H1 (cell line): ENCODE results near the gene CENPC. TPM values are rescaled to one million over a fixed set of nuclear protein-coding genes. Genes with fewer than 3 reads are reported as not detected.

Source experiments
- CTCF ChIA-PET: fragments of 300-600 bp; sonication (Branson Sonifier 250); formaldehyde crosslinking; loops from one replicate; lab custom pipeline; 2021; ENCODE audit not compliant: partially characterized antibody; lab: Charles Lee
- POLR2A ChIA-PET: fragments of 300-600 bp; sonication (Branson Sonifier 250); formaldehyde crosslinking; loops from one replicate; lab custom pipeline; 2021; ENCODE audit warnings: inconsistent platforms; ENCODE audit not compliant: partially characterized antibody; lab: Charles Lee
- DNase-seq, 2 experiments: peaks; one replicate each; pipeline versions ENCODE4 v3.0.0 to v3.0.0-alpha.2; 2010 to 2022; ENCODE audit warnings: low spot score in 2 of 2, low read depth in 1 of 2, mixed read lengths in 1 of 2
- FAIRE-seq: peaks from 2 replicates; lab custom pipeline; 2011; peaks lifted over from hg19 to GRCh38; lab: Jason Lieb, UNC
- H2AFZ ChIP-seq: 2 replicates; pipeline ENCODE4 v1.8.1; 2012; ENCODE audit warnings: low read length, inconsistent platforms
- H2AK5ac ChIP-seq: 2 replicates; pipeline ENCODE4 v1.6.1; 2013; ENCODE audit warnings: low read depth, low read length
- H2BK120ac ChIP-seq: replicated peaks from 2 replicates; pipeline ENCODE3; 2013; ENCODE audit warnings: low read depth, low read length, inconsistent platforms
- H2BK12ac ChIP-seq: 2 replicates; pipeline ENCODE4 v1.6.1; 2013; ENCODE audit warnings: low read depth, low read length
- H2BK15ac ChIP-seq: 2 replicates; pipeline ENCODE4 v1.6.1; 2013; ENCODE audit warnings: low read length
- H2BK20ac ChIP-seq: 2 replicates; pipeline ENCODE4 v1.6.1; 2013; ENCODE audit warnings: low read length
- H2BK5ac ChIP-seq: 2 replicates; pipeline ENCODE4 v1.6.1; 2013; ENCODE audit warnings: low read depth, low read length
- H3K14ac ChIP-seq: 2 replicates; pipeline ENCODE4 v1.6.1; 2013; ENCODE audit warnings: inconsistent platforms; ENCODE audit not compliant: insufficient read length
- H3K18ac ChIP-seq: 2 replicates; pipeline ENCODE4 v1.6.1; 2013; ENCODE audit warnings: low read length; ENCODE audit errors: extremely low read depth
- H3K23ac ChIP-seq: 2 replicates; pipeline ENCODE4 v1.6.1; 2013; ENCODE audit warnings: inconsistent platforms; ENCODE audit not compliant: insufficient read length
- H3K23me2 ChIP-seq: 2 replicates; pipeline ENCODE4 v1.6.1; 2013; ENCODE audit warnings: low read depth, low read length
- H3K27ac ChIP-seq: 2 replicates; pipeline ENCODE4 v1.6.1; 2011; ENCODE audit warnings: low read depth, low read length, inconsistent platforms
- H3K27me3 ChIP-seq, 4 experiments: replicated peaks in 1 of 4; 1 replicate in 1 of 4; 2 replicates in 3 of 4; pipeline versions ENCODE4 v1.6.1 to v1.8.1; 2011 to 2013; ENCODE audit warnings: low read length in 3 of 4, mild to moderate bottlenecking in 3 of 4, inconsistent platforms in 2 of 4, mixed read lengths in 2 of 4, moderate library complexity in 1 of 4; ENCODE audit not compliant: control insufficient read depth in 3 of 4, insufficient read depth in 3 of 4; ENCODE audit errors: extremely low read depth in 1 of 4
- H3K36me3 ChIP-seq, 4 experiments: 2 replicates each; pipeline versions ENCODE4 v1.6.1 to v1.8.1; 2011 to 2013; ENCODE audit warnings: mild to moderate bottlenecking in 4 of 4, low read length in 3 of 4, moderate library complexity in 2 of 4, control low read depth in 1 of 4, inconsistent platforms in 1 of 4; ENCODE audit not compliant: insufficient read depth in 4 of 4, control insufficient read depth in 2 of 4
- H3K4ac ChIP-seq: replicated peaks from 2 replicates; pipeline ENCODE3; 2013; ENCODE audit warnings: low read length, low read depth, mixed read lengths, inconsistent platforms; ENCODE audit not compliant: insufficient read length
- H3K4me1 ChIP-seq, 4 experiments: replicated peaks in 1 of 4; 1 replicate in 1 of 4; 2 replicates in 3 of 4; pipeline versions ENCODE4 v1.6.1 to v1.8.1; 2011 to 2013; ENCODE audit warnings: low read length in 3 of 4, inconsistent platforms in 2 of 4, mixed read lengths in 1 of 4; ENCODE audit not compliant: insufficient read depth in 4 of 4, control insufficient read depth in 3 of 4
- H3K4me2 ChIP-seq, 2 experiments: 2 replicates each; pipeline versions ENCODE4 v1.6.1 to v1.8.1; 2011 to 2013; ENCODE audit warnings: low read depth in 2 of 2, low read length in 2 of 2, control low read depth in 1 of 2, inconsistent platforms in 1 of 2, mild to moderate bottlenecking in 1 of 2; ENCODE audit not compliant: insufficient read depth in 1 of 2
- H3K4me3 ChIP-seq, 4 experiments: fragments of 200-600, 300-600 bp in 1 of 4; sonication (generic), shearing (Covaris generic), sonication (Bioruptor Twin) in 1 of 4; 2 replicates each; pipeline versions ENCODE4 v1.5.1 to v1.8.1; 2011 to 2016; ENCODE audit warnings: low read length in 4 of 4, low read depth in 3 of 4, control low read depth in 2 of 4, inconsistent platforms in 2 of 4, mild to moderate bottlenecking in 2 of 4, mixed read lengths in 1 of 4, moderate library complexity in 1 of 4; ENCODE audit not compliant: insufficient read depth in 2 of 4; ENCODE audit errors: extremely low read depth in 1 of 4
- H3K56ac ChIP-seq: replicated peaks from 2 replicates; pipeline ENCODE3; 2013; ENCODE audit warnings: low read depth, mild to moderate bottlenecking, mixed read lengths, low read length, inconsistent platforms; ENCODE audit not compliant: insufficient read length
- H3K79me1 ChIP-seq: 2 replicates; pipeline ENCODE4 v1.6.1; 2013; ENCODE audit warnings: low read depth, low read length, control low read depth
- H3K79me2 ChIP-seq, 2 experiments: 2 replicates each; pipeline versions ENCODE4 v1.6.1 to v1.8.1; 2012 to 2013; ENCODE audit warnings: low read length in 2 of 2, mild to moderate bottlenecking in 2 of 2, inconsistent platforms in 1 of 2; ENCODE audit not compliant: insufficient read depth in 2 of 2, control insufficient read depth in 1 of 2
- H3K9ac ChIP-seq, 4 experiments: replicated peaks in 1 of 4; 1 replicate in 1 of 4; 2 replicates in 3 of 4; pipeline versions ENCODE4 v1.6.1 to v1.8.1; 2011 to 2013; ENCODE audit warnings: low read depth in 3 of 4, low read length in 3 of 4, control low read depth in 2 of 4, mild to moderate bottlenecking in 2 of 4, moderate library complexity in 2 of 4, inconsistent platforms in 1 of 4; ENCODE audit errors: extremely low read depth in 1 of 4
- H3K9me3 ChIP-seq, 2 experiments: 2 replicates each; pipeline versions ENCODE4 v1.6.1 to v1.8.1; 2012 to 2013; ENCODE audit warnings: mild to moderate bottlenecking in 2 of 2, moderate library complexity in 2 of 2, control low read depth in 1 of 2, inconsistent platforms in 1 of 2, low read depth in 1 of 2, low read length in 1 of 2, mixed read lengths in 1 of 2; ENCODE audit not compliant: insufficient read depth in 2 of 2
- H4K20me1 ChIP-seq, 2 experiments: replicated peaks in 1 of 2; 2 replicates each; pipeline versions ENCODE3 to v1.8.1; 2011 to 2013; ENCODE audit warnings: inconsistent platforms in 2 of 2, low read length in 2 of 2, mild to moderate bottlenecking in 1 of 2; ENCODE audit not compliant: insufficient read depth in 2 of 2, control insufficient read depth in 1 of 2
- H4K5ac ChIP-seq: 2 replicates; pipeline ENCODE4 v1.6.1; 2013; ENCODE audit warnings: low read length, low read depth, mixed read lengths, inconsistent platforms; ENCODE audit not compliant: insufficient read length
- H4K8ac ChIP-seq: 2 replicates; pipeline ENCODE4 v1.8.0; 2013; ENCODE audit warnings: mild to moderate bottlenecking, moderate library complexity, low read length, inconsistent platforms; ENCODE audit not compliant: insufficient read depth; ENCODE audit errors: extremely low read depth
- H4K91ac ChIP-seq: replicated peaks from 2 replicates; pipeline ENCODE3; 2013; ENCODE audit warnings: low read length, mixed read lengths, inconsistent platforms; ENCODE audit not compliant: insufficient read length
- BCL11A ChIP-seq, 2 experiments: IDR thresholded peaks; one replicate each; pipeline ENCODE4 v1.6.1; 2011; ENCODE audit warnings: low read depth in 2 of 2, low read length in 2 of 2, mild to moderate bottlenecking in 2 of 2
- CHD2 ChIP-seq: IDR thresholded peaks from 2 replicates; pipeline ENCODE4 v1.6.1; 2012; ENCODE audit warnings: low read length, improper control_type of control experiment
- CTCF ChIP-seq, 3 experiments: IDR thresholded peaks; 1 replicate in 2 of 3; 2 replicates in 1 of 3; pipeline versions ENCODE4 v1.5.1 to v1.6.1; 2011; ENCODE audit warnings: low read length in 3 of 3, mild to moderate bottlenecking in 3 of 3, inconsistent platforms in 2 of 3, low read depth in 1 of 3, moderate library complexity in 1 of 3; ENCODE audit not compliant: insufficient read depth in 1 of 3; ENCODE audit errors: control extremely low read depth in 1 of 3
- E2F6 ChIP-seq: IDR thresholded peaks from 2 replicates; pipeline ENCODE4 v1.6.1; 2012; ENCODE audit warnings: inconsistent platforms
- EGR1 ChIP-seq: IDR thresholded peaks from 2 replicates; pipeline ENCODE4 v1.6.1; 2011; ENCODE audit warnings: low read depth, low read length, borderline replicate concordance
- NANOG ChIP-seq: IDR thresholded peaks from 2 replicates; pipeline ENCODE4 v1.6.1; 2011; ENCODE audit warnings: low read length, low read depth, mild to moderate bottlenecking, inconsistent platforms; ENCODE audit not compliant: insufficient read depth, poor library complexity, severe bottlenecking
- NRF1 ChIP-seq: IDR thresholded peaks from 2 replicates; pipeline ENCODE4 v1.6.1; 2011; ENCODE audit warnings: mild to moderate bottlenecking, low read depth, low read length, improper control_type of control experiment
- SAP30 ChIP-seq: fragments of 300-600 bp; sonication (generic); IDR thresholded peaks from 2 replicates; pipeline ENCODE4 v1.7.1; 2012; ENCODE audit warnings: low read length, moderate library complexity, mild to moderate bottlenecking, inconsistent platforms; ENCODE audit not compliant: insufficient read depth, insufficient replicate concordance
- SUZ12 ChIP-seq: fragments of 200-600 bp; sonication (generic); IDR thresholded peaks from 2 replicates; pipeline ENCODE4 v1.6.1; 2012; ENCODE audit warnings: mild to moderate bottlenecking, inconsistent platforms, low read length, moderate library complexity, mixed read lengths
- TCF12 ChIP-seq: IDR thresholded peaks from 2 replicates; pipeline ENCODE4 v1.6.1; 2011; ENCODE audit warnings: low read depth, mild to moderate bottlenecking, low read length
- TEAD4 ChIP-seq: IDR thresholded peaks from 2 replicates; pipeline ENCODE4 v1.6.1; 2012; ENCODE audit warnings: low read depth, low read length, inconsistent platforms, mixed read lengths
- YY1 ChIP-seq: IDR thresholded peaks from 2 replicates; pipeline ENCODE4 v1.6.1; 2011; ENCODE audit warnings: low read depth, mild to moderate bottlenecking, low read length
- WGBS, 2 experiments: shearing (Covaris generic) in 1 of 2; methylation state at CpG; one replicate each; pipeline versions ENCODE4 v1.1.6 to v1.1.7; 2013 to 2015; ENCODE audit warnings: low lambda C conversion rate in 2 of 2, mixed read lengths in 2 of 2, inconsistent platforms in 1 of 2, low coverage in 1 of 2, missing lambda C conversion rate in 1 of 2; ENCODE audit not compliant: insufficient replicate concordance in 2 of 2, insufficient coverage in 1 of 2, insufficient read length in 1 of 2; ENCODE audit errors: extremely low coverage in 1 of 2, missing lambda C conversion rate in 1 of 2; 5-methylcytosine and 5-hydroxymethylcytosine counted together
- polyA plus RNA-seq, 7 experiments: library from polyadenylated mRNA; depleted of rRNA in 3 of 7; stranded (reverse) in 5 of 7; unstranded in 2 of 7; fragments of >200 nt in 5 of 7; fragments of 200-250 nt in 2 of 7; gene quantifications; 1 replicate in 5 of 7; 2 replicates in 1 of 7; 4 replicates in 1 of 7; pipeline versions ENCODE4 v1.2.1 to v1.2.3, GENCODE V29; 2011 to 2013; ENCODE audit warnings: missing spikeins in 2 of 7, mixed read lengths in 2 of 7
- total RNA-seq: library from RNA; stranded (reverse); fragmentation: NEBNext Ultra II Directional; extraction: Animal tissue kit (Norgen Biotek cat#: 25700); gene quantifications from 2 replicates; pipeline ENCODE4 v1.2.1, GENCODE V29; 2021

Gene CENPC
- total and polyA plus RNA-seq, 2 of the 8 experiments (the other 6 are each of a cell fraction or from before 2014, with no cell fraction given) = 2.8 to 15.7 TPM

GRCh38 chr4:67480810-67481209, 64.5 kb downstream of the CENPC start:
- no peak overlapping the region for H3K23ac ChIP-seq
- H3K4me1 ChIP-seq = no peaks in the 10 kb centered on the region
- no peak overlapping the region for H4K8ac ChIP-seq
- no peak overlapping the region for H2AK5ac ChIP-seq
- no peak overlapping the region for H2BK12ac ChIP-seq
- no peak for FAIRE-seq
- no peak overlapping the region for H4K5ac ChIP-seq
- no peak overlapping the region for H2BK20ac ChIP-seq
- no peaks in the 10 kb centered on the region; a peak in 2 of 8 replicates for H3K36me3 ChIP-seq
- no peaks in the 10 kb centered on the region for H3K23me2 ChIP-seq
- CTCF ChIA-PET = no interaction called here
- H3K9ac ChIP-seq = no peak overlapping the region
- H2BK120ac ChIP-seq = no peak overlapping the region
- H3K27me3 ChIP-seq = no peaks in the 10 kb centered on the region
- no peak overlapping the region for H3K4ac ChIP-seq
- WGBS, 2 experiments = 85% methylated on average over 3 of the region's 3 CpGs; no CpG with 5 or more reads in 1 of the 2 experiments
- H3K9me3 ChIP-seq = no peaks in the 10 kb centered on the region
- no peak overlapping the region for H2AFZ ChIP-seq
- H3K14ac ChIP-seq = no peak overlapping the region
- no peak overlapping the region for H2BK5ac ChIP-seq
- H3K4me3 ChIP-seq = no peak overlapping the region
- peaks cover 0 to 1% of the 10 kb centered on the region in 2 experiments for H4K20me1 ChIP-seq
- no peak overlapping the region for H3K56ac ChIP-seq
- H4K91ac ChIP-seq = no peak overlapping the region
- POLR2A ChIA-PET = no interaction called here
- H2BK15ac ChIP-seq = no peak overlapping the region
- no peak overlapping the region for H3K4me2 ChIP-seq
- no peak for DNase-seq
- no peak overlapping the region for H3K27ac ChIP-seq
- no peaks in the 10 kb centered on the region for H3K79me1 ChIP-seq
- no peaks in the 10 kb centered on the region for H3K79me2 ChIP-seq
- no peak overlapping the region for H3K18ac ChIP-seq
- TF ChIP-seq NRF1 (no peak), TEAD4 (no peak), YY1 (no peak), SUZ12 (no peak), CTCF (IDR thresholded peaks at IDR 0.05; ENCODE audit: control extremely low read depth in 1 of 3, insufficient read depth in 1 of 3, low read depth in 1 of 3, low read length in 3 of 3) (no peak), SAP30 (no peak), EGR1 (no peak), CHD2 (no peak), NANOG (no peak), BCL11A (IDR thresholded peaks at IDR 0.05; ENCODE audit: low read depth in 2 of 2, low read length in 2 of 2) (no peak), TCF12 (no peak), E2F6 (no peak)
